Liver (tissue), 9 donors: ENCODE data around the gene CIPC. TPM values are rescaled to one million over a fixed set of nuclear protein-coding genes. Genes with fewer than 3 reads are reported as not detected.

Experiments
- DNase-seq: peaks from one replicate; pipeline ENCODE4 v3.0.0-alpha.2; 2017; ENCODE audit warnings: low spot score
- H3K27ac ChIP-seq, 2 donors: one replicate each; pipeline ENCODE4 v1.7.0; 2013; ENCODE audit warnings: inconsistent platforms in 2 of 2, low read length in 2 of 2, control low read depth in 1 of 2, low read depth in 1 of 2, mild to moderate bottlenecking in 1 of 2
- H3K27me3 ChIP-seq, 4 donors: one replicate each; pipeline versions ENCODE4 v1.6.1 to v1.7.0; 2013; ENCODE audit warnings: low read length in 3 of 4, inconsistent platforms in 1 of 4, mild to moderate bottlenecking in 1 of 4, moderate library complexity in 1 of 4; ENCODE audit not compliant: control insufficient read depth in 4 of 4, insufficient read depth in 4 of 4
- H3K36me3 ChIP-seq, 4 donors: one replicate each; pipeline versions ENCODE4 v1.6.1 to v1.7.0; 2013; ENCODE audit warnings: low read length in 3 of 4, mild to moderate bottlenecking in 3 of 4, low read depth in 1 of 4, moderate library complexity in 1 of 4; ENCODE audit not compliant: control insufficient read depth in 4 of 4, insufficient read depth in 3 of 4
- H3K4me1 ChIP-seq, 4 donors: one replicate each; pipeline versions ENCODE4 v1.6.1 to v1.7.0; 2013; ENCODE audit warnings: low read length in 3 of 4, mild to moderate bottlenecking in 3 of 4, moderate library complexity in 1 of 4; ENCODE audit not compliant: control insufficient read depth in 4 of 4, insufficient read depth in 4 of 4
- H3K4me3 ChIP-seq, 3 donors: one replicate each; pipeline versions ENCODE4 v1.6.1 to v1.7.0; 2013; ENCODE audit warnings: low read length in 3 of 3, control low read depth in 1 of 3, low read depth in 1 of 3, mild to moderate bottlenecking in 1 of 3
- H3K9ac ChIP-seq, 2 donors: one replicate each; pipeline ENCODE4 v1.7.0; 2013; ENCODE audit warnings: low read length in 2 of 2, mild to moderate bottlenecking in 2 of 2, moderate library complexity in 2 of 2, control low read depth in 1 of 2, low read depth in 1 of 2
- H3K9me3 ChIP-seq, 4 donors: one replicate each; pipeline versions ENCODE4 v1.6.1 to v1.7.0; 2013; ENCODE audit warnings: low read length in 3 of 4; ENCODE audit not compliant: control insufficient read depth in 4 of 4
- EGR1 ChIP-seq, 2 donors: IDR thresholded peaks; 2 replicates each; pipeline ENCODE4 v1.6.1; 2016 to 2018; ENCODE audit warnings: antibody characterized with exemption in 2 of 2, low read depth in 2 of 2
- FOXA2 ChIP-seq: IDR thresholded peaks from 2 replicates; pipeline ENCODE4 v1.6.1; 2016; ENCODE audit warnings: antibody characterized with exemption
- GABPA ChIP-seq, 2 donors: IDR thresholded peaks in 1 of 2; conservative IDR thresholded peaks in 1 of 2; 2 replicates each; pipeline ENCODE4 v1.6.1; 2016; ENCODE audit warnings: antibody characterized with exemption in 2 of 2, mild to moderate bottlenecking in 1 of 2, moderate library complexity in 1 of 2
- HNF4A ChIP-seq, 2 donors: conservative IDR thresholded peaks; 2 replicates each; pipeline ENCODE4 v1.6.1; 2016; ENCODE audit warnings: antibody characterized with exemption in 2 of 2, mild to moderate bottlenecking in 2 of 2
- MAX ChIP-seq: IDR thresholded peaks from 2 replicates; pipeline ENCODE4 v1.6.1; 2016; ENCODE audit warnings: antibody characterized with exemption
- NR2F2 ChIP-seq: IDR thresholded peaks from 2 replicates; pipeline ENCODE4 v1.6.1; 2016; ENCODE audit warnings: antibody characterized with exemption
- REST ChIP-seq: IDR thresholded peaks from 2 replicates; pipeline ENCODE4 v1.6.1; 2016; ENCODE audit warnings: antibody characterized with exemption, mild to moderate bottlenecking
- RXRA ChIP-seq, 2 donors: IDR thresholded peaks; 2 replicates each; pipeline ENCODE4 v1.6.1; 2017 to 2018; ENCODE audit warnings: antibody characterized with exemption in 2 of 2, mild to moderate bottlenecking in 1 of 2
- SP1 ChIP-seq: IDR thresholded peaks from 2 replicates; pipeline ENCODE4 v1.6.1; 2018; ENCODE audit warnings: antibody characterized with exemption, mild to moderate bottlenecking
- YY1 ChIP-seq: IDR thresholded peaks from 2 replicates; pipeline ENCODE4 v1.6.1; 2016; ENCODE audit warnings: antibody characterized with exemption, mild to moderate bottlenecking
- WGBS: extraction: QIAGEN DNeasy Blood & Tissue Kit; methylation state at CpG from one replicate; pipeline ENCODE4 v1.1.7; 2013; 5-methylcytosine and 5-hydroxymethylcytosine counted together
- polyA plus RNA-seq, 2 donors: library from polyadenylated mRNA; stranded (reverse) in 1 of 2; unstranded in 1 of 2; fragments of 200-250 nt in 1 of 2; fragments of >200 nt in 1 of 2; fragmentation: Nextera tagmentation in 1 of 2; extraction: Ambion mirVana in 1 of 2; gene quantifications; one replicate each; pipeline versions ENCODE4 v1.2.1 to v1.2.3, GENCODE V29; 2013 to 2015
- total RNA-seq, 2 donors: library from RNA; depleted of rRNA; stranded (reverse); fragments of >200 nt; gene quantifications; one replicate each; pipeline ENCODE4 v1.2.3, GENCODE V29; 2014
- TF ChIP-seq, protein P1 (sequence below): IDR thresholded peaks from 2 replicates; pipeline ENCODE4 v1.6.1; 2016; ENCODE audit warnings: antibody characterized with exemption
- donor health status: healthy.
- donor health status: healthy.
- donor health status: healthy.
- donor health status: healthy.
- donor health status: healthy.

Gene CIPC
- total and polyA plus RNA-seq, 4 donors = 5.2 to 17.8 (median 6.7) TPM

DNA sequence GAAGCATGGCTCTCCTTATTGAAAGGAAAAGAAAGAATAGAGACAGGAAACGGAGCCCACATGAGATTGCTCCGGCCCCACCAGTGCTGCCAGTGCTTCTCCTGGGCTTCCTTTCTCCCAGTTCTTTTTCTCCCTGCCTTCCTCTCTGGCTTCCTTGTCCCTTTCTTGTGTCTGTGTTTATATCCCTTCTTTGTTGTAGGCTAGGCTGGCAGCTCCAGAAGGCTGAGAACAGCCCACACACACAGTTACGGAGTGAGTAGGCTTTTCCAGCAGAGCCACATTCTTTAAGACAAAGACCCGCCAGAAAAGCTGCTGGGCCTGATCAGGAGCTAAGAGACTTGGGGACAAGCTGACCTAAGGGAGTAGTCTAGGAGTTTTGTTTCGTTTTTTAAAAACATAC is 13.0 kb downstream of the CIPC start:
- H3K9ac ChIP-seq = no peak overlapping the region
- H3K9me3 ChIP-seq = no peaks in the 10 kb centered on the region
- H3K4me1 ChIP-seq = no peaks in the 10 kb centered on the region
- 82% methylated on average over 5 of the region's 5 CpGs for WGBS
- TF ChIP-seq RXRA (IDR thresholded peaks at IDR 0.05) = no peak
- no peak for TF ChIP-seq REST
- TF ChIP-seq EGR1 (IDR thresholded peaks at IDR 0.05; ENCODE audit: low read depth in 2 of 2) = no peak
- TF ChIP-seq YY1 = no peak
- TF ChIP-seq SP1 = no peak
- peaks cover 14 to 68% (median 46%) of the 10 kb centered on the region in 4 donors for H3K36me3 ChIP-seq
- H3K27me3 ChIP-seq = no peaks in the 10 kb centered on the region
- H3K27ac ChIP-seq = no peak overlapping the region
- H3K4me3 ChIP-seq = no peak overlapping the region
- DNase-seq = no peak

GRCh38 chr14:77113644-77114043 is 15.6 kb downstream of the CIPC start:
- WGBS = 92% methylated on average over 11 of the region's 11 CpGs
- no peak for TF ChIP-seq SP1
- TF ChIP-seq HNF4A (conservative IDR thresholded peaks at IDR 0.05) = peak in 1 of 2 donors; percentile 25
- TF ChIP-seq REST = no peak
- no peak for TF ChIP-seq MAX
- Histone ChIP-seq H3K9ac (no peak overlapping the region), H3K27ac (no peak overlapping the region), H3K36me3 (peaks cover 11 to 54% (median 45%) of the 10 kb centered on the region in 4 donors), H3K4me3 (no peak overlapping the region), H3K9me3 (no peaks in the 10 kb centered on the region), H3K4me1 (no peaks in the 10 kb centered on the region), H3K27me3 (no peaks in the 10 kb centered on the region)
- no peak for DNase-seq

GRCh38 chr14:77114609-77115008 is 16.6 kb downstream of the CIPC start:
- H3K27ac ChIP-seq = no peak overlapping the region
- H3K9me3 ChIP-seq = no peaks in the 10 kb centered on the region
- H3K9ac ChIP-seq = no peak overlapping the region
- H3K36me3 ChIP-seq = peaks cover 11 to 47% (median 39%) of the 10 kb centered on the region in 4 donors
- no peak overlapping the region for H3K4me3 ChIP-seq
- DNase-seq = no peak
- 98% methylated on average over 4 of the region's 4 CpGs for WGBS
- no peaks in the 10 kb centered on the region for H3K27me3 ChIP-seq
- TF ChIP-seq, protein P1, sequence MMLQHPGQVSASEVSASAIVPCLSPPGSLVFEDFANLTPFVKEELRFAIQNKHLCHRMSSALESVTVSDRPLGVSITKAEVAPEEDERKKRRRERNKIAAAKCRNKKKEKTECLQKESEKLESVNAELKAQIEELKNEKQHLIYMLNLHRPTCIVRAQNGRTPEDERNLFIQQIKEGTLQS = no peak
- TF ChIP-seq REST (no peak), YY1 (no peak), RXRA (IDR thresholded peaks at IDR 0.05) (no peak), EGR1 (IDR thresholded peaks at IDR 0.05; ENCODE audit: low read depth in 2 of 2) (no peak), GABPA (IDR thresholded peaks at IDR 0.05 in 1 of 2, conservative IDR thresholded peaks at IDR 0.05 in 1 of 2) (no peak), FOXA2 (no peak), NR2F2 (no peak)
- H3K4me1 ChIP-seq = no peaks in the 10 kb centered on the region
